GM19351 (cell line): ENCODE data around the gene PIPOX.

Source experiments
- ATAC-seq: cut with Tn5 transposase; IDR thresholded peaks from one replicate; pipeline ENCODE4 v1.9.1; 2021; ENCODE audit warnings: mild to moderate bottlenecking, moderate library complexity; ENCODE audit not compliant: unreplicated experiment

PIPOX gene

DNA sequence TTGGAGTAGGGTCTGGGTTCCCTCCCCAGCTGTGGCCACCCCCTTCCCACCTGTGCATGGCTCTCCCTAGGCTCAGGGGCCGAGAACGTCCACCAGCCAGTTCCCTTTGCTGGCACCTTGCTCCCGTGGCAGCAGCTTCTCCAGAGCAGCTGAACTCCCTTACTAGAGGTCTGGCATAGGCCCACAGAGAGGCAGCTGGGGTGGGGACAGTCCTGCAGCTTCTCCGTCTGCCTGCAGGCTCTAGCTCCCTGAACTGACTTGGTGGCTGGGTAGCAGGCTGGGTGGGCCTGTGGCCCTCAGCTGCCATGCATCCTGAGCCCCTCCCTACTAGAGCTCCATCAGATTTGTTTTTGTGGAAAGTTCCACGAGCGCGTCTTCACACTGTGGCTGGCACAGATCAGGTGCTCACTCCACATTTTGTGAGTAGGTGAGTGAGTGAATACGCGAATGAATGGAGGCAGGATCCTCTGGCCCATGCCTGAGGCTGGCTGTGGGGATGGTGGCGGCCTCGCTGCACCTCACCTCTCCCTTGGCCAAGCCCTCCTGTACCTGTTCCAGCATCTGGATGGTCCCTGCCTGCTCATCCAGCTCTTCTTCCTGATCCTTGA, 51.3 kb downstream of the PIPOX start:
- ATAC-seq: no peak

DNA sequence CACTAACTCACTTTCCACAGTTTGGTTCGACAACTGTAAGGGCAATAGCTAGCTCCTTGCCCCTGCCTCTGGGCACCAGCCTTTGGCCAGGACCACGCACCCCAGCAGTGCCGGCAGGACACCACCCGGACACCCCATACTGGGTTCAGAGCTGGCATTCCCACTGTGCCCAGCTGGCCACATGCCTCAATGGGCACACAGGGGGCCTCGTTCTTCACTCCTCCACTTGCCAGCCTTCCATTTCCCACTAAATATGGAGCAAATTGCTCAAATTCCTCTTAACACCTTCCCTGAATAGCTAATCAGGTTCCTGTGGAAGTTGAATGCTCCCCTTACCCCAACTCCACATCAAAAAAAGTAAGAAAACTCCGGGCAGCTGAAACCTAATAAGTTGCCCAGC, 52.5 kb downstream of the PIPOX start:
- ATAC-seq: no peak

DNA sequence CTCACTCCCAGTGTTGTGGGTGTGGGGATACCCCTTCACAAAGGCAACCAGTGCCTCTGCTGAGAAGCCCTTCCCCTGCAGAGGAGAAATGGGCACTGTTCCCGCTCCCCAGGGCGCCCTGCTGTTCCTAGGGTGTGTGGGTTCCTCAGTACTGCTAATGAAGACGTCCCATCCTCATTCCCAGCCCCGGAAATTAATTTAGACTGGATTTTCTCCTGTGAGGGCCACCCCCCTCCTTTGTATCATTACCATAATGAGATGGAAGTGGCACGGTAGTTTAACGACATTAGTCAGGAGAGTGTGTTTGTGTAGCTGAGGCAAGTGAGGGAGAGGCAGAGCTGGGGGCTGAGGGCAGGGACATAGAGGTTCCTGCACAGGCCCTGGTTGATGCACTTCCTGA, 53.2 kb downstream of the PIPOX start:
- no peak for ATAC-seq

DNA sequence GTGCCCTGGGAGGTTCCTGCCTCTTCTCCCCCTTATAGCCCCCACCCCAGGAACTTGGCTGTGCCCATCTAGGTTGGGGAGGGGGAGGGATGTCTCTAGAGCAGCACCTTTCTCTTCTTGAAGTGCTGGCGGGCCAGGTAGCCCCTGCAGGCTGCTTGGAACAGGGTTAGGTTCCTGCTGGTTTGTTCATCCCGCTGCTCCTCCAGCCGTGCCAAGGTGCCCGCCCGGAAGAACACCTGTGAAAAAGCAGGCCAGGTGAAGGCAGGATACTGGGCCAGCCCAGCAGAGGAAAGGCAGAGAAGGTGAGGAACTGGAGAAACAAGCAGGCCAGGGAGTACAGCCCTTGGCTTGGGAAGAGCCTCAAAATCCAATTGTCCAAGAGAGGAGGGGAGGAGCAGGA, 56.6 kb downstream of the PIPOX start:
- ATAC-seq: no peak

DNA sequence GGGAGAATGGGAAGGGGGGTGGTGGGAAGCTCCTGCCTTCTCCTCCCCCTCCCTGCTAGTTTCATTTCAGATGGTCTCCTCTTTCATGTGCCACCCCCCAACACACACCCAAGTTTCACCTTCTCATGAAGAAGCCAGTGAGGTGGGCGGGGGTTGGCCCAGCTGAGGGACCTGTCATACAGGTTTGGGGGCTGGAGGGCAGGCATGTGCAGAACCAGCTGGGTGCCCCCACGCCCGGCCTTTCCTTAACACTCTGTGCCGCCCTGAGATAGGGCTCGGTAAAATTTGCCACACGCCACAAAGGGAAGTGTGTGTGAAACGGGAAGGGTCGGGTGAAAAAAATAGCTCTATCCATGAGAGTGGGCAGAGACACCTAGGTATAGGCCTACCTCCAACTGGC, 57.4 kb downstream of the PIPOX start:
- no peak for ATAC-seq

DNA sequence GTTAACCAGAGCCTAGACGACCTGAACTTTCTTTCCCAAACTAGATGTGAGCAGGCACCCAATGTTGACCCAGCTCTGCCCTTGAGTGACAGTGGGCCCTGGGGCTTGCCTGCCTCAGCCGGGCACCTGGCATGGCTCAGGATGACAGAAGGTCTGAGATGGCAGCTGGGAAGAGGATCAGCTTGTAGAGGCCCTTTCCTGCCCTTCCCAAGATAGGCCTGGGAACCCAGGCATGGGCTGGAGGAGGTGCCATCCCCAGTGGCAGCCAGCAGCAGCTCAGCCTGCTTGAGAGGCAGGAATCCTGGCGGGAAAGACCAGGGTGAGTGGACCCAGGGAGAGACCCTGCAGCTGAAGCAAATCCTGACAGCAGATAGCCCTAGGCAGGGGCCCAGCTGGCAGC, 59.1 kb downstream of the PIPOX start:
- no peak for ATAC-seq

DNA sequence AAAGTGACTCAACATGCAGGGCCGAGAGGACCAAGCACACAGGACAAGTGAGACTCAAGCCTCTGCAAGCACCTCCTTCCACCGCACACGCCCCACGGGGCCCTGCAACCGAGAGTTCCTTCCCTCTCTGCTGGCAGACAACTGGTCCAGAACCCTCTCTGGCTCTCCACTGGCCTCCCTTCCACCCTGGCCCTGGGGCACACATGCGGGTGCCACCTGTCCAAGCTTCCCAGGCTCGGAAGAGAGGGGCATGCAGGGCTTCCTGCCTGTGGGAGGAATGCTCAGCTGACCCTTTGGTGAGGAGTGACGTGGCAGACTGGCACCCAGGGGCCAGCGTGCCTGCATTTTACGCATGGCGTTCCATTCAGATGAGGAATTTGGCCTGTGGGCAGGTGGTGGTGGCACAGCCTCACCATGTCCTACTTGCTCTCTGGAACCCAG, 59.8 kb downstream of the PIPOX start:
- ATAC-seq: no peak

DNA sequence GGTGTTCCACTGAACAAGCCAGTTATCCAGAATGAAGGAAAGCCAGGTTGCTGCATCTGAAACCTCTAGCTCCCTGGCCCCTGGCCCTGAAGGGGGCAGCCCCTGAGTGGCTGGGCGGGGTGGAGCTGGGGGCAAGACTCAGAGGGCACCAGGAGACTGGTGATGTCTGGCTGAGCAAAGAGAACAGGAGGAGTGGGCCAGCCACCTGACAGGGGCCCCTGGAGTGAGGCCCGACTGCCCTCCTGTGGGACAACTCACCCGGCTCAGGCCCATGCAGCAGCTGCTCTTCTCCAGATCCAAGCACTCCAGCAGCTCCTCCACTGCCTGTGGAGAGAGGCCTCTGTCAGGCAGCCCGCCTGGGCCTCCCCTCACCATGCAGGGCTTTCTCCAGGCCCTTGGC, 60.4 kb downstream of the PIPOX start:
- no peak for ATAC-seq
